HG03439 (cell line): ENCODE measurements around the gene SSTR3.
A peak's percentile ranks its signal among the peaks of the same experiment; 100 is the strongest.

ENCODE experiments used
- ATAC-seq: cut with Tn5 transposase; IDR thresholded peaks from one replicate; pipeline ENCODE4 v1.9.1; 2021; ENCODE audit warnings: mild to moderate bottlenecking, moderate library complexity; ENCODE audit not compliant: unreplicated experiment

The SSTR3 gene

DNA sequence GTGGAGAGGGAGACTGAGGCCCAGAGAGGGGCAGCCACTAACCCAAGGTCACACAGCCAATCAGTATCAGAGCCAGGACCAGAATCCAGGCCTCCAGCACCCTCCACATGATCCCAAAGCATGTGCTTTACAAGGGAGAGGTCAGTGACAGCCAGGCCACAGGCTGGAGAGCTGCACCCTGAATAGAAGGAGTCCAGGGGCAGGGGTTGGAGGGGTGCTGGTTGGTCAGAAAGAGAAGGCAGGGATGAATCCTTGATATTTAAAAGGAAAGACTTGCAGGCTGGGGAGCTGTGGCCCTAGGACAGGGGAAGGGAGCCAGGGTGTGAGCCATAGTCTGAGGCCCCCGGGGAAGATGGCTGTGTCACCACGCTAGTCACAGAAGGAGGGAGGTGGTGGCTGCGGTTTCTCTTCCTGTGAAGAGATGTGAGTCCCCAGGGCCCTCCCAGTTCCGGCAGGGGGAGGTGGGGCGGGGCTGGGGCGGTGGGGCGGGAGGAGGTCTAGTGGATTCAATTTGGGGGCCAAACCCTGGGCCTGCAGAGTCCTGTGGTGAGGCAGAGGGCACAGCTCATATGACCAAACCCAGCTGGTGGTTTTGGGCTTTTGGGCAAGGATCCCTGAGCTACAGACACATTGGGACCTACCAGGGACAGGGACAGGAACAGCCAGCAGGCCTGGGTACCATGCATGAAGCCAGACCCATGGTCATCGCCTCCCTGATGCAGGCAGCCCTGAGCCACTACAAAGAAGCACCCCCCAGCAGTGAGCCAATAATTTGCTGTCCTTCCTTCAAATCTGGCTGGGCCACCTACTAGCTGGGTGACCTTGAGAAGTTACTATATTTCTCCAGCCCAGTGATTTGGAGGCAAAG is 17.8 kb upstream of the SSTR3 start:
- peak; percentile 43 for ATAC-seq

GRCh38 chr22:37229012-37229804 is 16.9 kb upstream of the SSTR3 start:
- no peak for ATAC-seq

DNA sequence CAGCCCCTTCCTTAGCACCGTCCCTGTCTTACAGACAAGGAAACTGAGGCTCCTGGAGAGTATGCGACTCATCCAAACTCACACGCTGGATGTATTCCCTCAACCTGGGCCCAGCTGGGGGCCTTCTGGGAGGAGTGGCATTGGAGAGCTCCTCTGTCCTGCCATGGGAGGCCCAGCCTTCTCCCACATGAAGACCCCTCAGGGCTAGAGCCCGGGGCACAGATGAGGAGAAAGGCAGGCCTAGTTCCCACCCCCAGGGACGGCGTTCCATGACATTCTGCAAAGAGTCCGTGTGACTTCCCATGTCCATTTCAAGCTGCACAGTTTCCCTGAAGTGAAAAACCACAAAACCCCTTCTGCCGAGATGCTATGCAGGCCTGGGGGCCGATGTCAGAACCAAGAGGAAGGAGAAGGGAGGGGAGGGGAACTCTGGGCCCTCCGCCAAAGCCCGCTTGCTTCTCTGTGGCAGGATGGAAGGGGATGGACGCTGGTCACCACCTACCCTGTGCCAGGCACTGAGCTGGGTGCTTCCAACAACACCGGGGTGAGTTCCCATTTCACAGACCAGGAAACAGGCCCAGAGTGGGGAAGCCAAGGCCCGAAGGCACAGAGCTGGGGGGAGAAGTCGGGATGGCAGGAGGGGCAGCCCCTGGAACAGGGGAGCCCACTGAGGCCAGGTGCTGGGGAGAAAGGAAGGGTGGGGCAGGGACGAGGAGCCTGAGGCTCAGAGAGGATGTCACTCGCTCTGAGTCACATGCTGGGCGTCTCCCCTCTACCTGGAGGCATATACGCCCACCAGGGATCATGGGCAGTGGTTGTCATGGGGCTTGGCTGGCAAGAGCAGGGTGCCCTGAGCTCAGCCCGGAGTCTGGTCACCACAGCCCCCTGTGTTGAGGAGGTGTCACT is 16.1 kb upstream of the SSTR3 start:
- ATAC-seq, result no peak

GRCh38 chr22:37226514-37226913 is 14.2 kb upstream of the SSTR3 start:
- no peak for ATAC-seq

DNA sequence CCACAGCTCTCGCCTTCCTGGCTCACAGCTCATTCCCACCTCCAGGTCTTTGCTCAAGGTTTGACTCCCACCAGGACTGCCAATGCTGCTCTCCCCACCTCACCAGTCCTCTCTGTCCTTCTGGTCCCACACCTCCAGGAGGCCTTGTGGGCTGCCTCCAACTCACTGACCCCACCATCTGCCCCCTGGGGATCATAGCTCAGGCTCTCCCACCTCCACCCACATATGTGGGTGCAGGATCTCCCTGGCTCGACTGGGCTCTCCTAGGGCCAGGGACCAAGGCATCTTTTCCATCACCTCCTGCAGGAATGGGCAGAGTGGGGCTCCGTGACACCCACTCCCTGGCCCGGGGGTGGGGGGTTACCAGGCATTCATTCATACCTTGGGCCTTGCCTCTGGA is 13.8 kb upstream of the SSTR3 start:
- ATAC-seq, result no peak

GRCh38 chr22:37225481-37225880 is 13.2 kb upstream of the SSTR3 start:
- ATAC-seq, result no peak

- ATAC-seq, result no peak
Observed at GRCh38 chr22:37224757-37225420, 12.6 kb upstream of the SSTR3 start.

DNA sequence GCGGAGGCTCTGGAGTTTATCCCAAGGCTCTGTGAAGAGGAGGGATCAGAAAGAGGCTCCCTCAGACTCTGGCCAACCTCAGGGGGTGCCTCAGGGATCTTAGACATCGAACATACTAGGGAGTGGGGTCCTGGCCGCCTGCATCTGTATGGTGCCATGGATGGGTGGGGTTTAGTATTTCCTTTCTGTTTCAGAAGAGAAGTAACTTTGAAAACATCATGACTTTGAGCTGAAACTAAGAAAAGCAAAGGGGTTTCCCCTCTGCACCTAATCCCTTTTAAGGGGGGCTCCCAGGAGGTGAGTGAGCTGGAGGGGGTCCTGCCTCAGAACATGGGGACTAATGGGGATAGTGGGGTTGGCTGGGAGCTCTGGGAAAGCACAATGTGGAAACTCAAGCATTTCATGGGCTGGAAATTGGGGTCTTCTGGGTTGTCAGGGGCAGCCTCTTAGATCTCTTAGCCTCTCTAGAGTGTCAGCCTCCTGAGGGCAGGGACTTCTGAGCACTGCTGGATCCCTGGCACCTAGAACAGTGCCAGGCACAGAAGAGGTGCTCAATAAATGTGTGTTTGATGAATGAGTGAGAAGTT is 11.8 kb upstream of the SSTR3 start:
- no peak for ATAC-seq

- ATAC-seq, result no peak
Observed at GRCh38 chr22:37222440-37222971, 10.2 kb upstream of the SSTR3 start.

- ATAC-seq, result no peak
Observed at GRCh38 chr22:37221424-37222333, 9.4 kb upstream of the SSTR3 start.

- no peak for ATAC-seq
Observed at GRCh38 chr22:37220543-37220981, 8.3 kb upstream of the SSTR3 start.

- ATAC-seq, result peak; percentile 11
Observed at GRCh38 chr22:37219533-37219932, 7.3 kb upstream of the SSTR3 start.

GRCh38 chr22:37218771-37219411 is 6.6 kb upstream of the SSTR3 start:
- ATAC-seq, result peak; percentile 77

- ATAC-seq, result peak; percentile 5
Observed at GRCh38 chr22:37218399-37218770, 6.1 kb upstream of the SSTR3 start.

- no peak for ATAC-seq
Observed at GRCh38 chr22:37215890-37216289, 3.6 kb upstream of the SSTR3 start.

DNA sequence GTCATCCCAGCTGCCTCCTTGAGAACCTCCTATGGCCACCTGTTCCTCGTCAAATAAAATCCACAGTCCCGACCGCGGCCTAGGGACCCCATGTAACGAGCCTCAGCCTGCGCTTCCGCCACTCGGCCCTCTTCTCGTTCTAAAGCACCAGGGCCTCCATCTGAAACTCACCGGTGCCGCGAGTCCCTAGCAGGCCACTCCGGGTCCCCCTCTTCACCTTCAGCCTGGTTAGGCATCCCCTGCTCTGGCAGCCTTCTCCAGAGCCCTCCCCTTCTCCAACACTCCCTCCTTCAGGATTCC is 2.4 kb upstream of the SSTR3 start:
- ATAC-seq, result no peak

GRCh38 chr22:37213941-37214730 is 1.9 kb upstream of the SSTR3 start:
- no peak for ATAC-seq
